ENCODE results near the gene HTR3C. TPM values are rescaled to one million over a fixed set of nuclear protein-coding genes. Genes with fewer than 3 reads are reported as not detected.
A peak's percentile ranks its signal among the peaks of the same experiment; 100 is the strongest.
"Not testable (repeated sequence)": the region's sequence is repeated elsewhere in the genome, so short reads cannot be mapped to it uniquely, and the experiment has no call there.

Gene HTR3C
- polyA plus RNA-seq, 1 of the 3 experiments (the other 2 are of a cell fraction), result not detected

DNA sequence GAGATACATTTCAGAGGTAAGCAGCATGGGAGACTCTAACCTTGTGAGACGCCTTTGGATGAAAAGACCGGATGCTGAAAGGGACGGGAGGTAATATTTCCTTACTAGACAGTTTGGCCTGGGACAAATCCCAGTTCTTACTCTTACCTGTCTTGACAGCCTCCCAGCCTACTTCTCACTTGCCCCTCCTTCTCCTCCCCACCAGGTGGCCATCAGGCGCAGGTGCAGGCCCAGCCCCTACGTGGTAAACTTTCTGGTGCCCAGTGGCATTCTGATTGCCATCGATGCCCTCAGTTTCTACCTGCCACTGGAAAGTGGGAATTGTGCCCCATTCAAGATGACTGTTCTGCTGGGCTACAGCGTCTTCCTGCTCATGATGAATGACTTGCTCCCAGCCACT, 15.0 kb upstream of the HTR3C start (continued):
- TF ChIP-seq, protein P1, sequence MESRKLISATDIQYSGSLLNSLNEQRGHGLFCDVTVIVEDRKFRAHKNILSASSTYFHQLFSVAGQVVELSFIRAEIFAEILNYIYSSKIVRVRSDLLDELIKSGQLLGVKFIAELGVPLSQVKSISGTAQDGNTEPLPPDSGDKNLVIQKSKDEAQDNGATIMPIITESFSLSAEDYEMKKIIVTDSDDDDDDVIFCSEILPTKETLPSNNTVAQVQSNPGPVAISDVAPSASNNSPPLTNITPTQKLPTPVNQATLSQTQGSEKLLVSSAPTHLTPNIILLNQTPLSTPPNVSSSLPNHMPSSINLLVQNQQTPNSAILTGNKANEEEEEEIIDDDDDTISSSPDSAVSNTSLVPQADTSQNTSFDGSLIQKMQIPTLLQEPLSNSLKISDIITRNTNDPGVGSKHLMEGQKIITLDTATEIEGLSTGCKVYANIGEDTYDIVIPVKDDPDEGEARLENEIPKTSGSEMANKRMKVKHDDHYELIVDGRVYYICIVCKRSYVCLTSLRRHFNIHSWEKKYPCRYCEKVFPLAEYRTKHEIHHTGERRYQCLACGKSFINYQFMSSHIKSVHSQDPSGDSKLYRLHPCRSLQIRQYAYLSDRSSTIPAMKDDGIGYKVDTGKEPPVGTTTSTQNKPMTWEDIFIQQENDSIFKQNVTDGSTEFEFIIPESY (IDR thresholded peaks at IDR 0.05; ENCODE audit: borderline replicate concordance, low read depth), result no peak

DNA sequence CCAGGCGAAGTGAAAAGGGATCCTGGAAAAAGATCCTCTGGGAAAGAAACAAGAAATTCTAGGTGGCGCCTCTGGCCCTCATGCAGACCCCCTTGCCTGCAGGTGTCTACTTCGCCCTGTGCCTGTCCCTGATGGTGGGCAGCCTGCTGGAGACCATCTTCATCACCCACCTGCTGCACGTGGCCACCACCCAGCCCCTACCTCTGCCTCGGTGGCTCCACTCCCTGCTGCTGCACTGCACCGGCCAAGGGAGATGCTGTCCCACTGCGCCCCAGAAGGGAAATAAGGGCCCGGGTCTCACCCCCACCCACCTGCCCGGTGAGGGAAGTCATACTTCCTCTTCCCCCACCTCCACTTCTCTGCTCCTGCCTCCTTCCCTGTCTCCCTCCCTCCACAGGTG, 14.5 kb upstream of the HTR3C start:
- H3K9ac ChIP-seq; CTCF ChIA-PET; H3K79me2 ChIP-seq (ENCODE audit: insufficient read depth); H3K9me2 ChIP-seq; H3K27me3 ChIP-seq (ENCODE audit: insufficient read depth); H3K4me3 ChIP-seq (ENCODE audit: low read depth in 2 of 2, low read length in 1 of 2); DNase-seq; H3K4me2 ChIP-seq; H3K4me1 ChIP-seq (ENCODE audit: control insufficient read depth in 1 of 2, insufficient read depth in 2 of 2, low read depth in 1 of 2, low read length in 1 of 2); H3K27ac ChIP-seq (ENCODE audit: low read depth in 2 of 2, low read length in 1 of 2); H3F3A ChIP-seq (replicated peaks; ENCODE audit: insufficient read depth); H4K20me1 ChIP-seq (ENCODE audit: insufficient read depth); H2AFZ ChIP-seq (ENCODE audit: low read depth); H3K36me3 ChIP-seq (replicated peaks in 1 of 2; ENCODE audit: control insufficient read depth in 1 of 2, insufficient read depth in 2 of 2, low read length in 1 of 2); H3K9me3 ChIP-seq; POLR2A ChIA-PET: not testable (repeated sequence)
- WGBS (ENCODE audit: low lambda C conversion rate), result 79% methylated on average over 5 of the region's 9 CpGs

DNA sequence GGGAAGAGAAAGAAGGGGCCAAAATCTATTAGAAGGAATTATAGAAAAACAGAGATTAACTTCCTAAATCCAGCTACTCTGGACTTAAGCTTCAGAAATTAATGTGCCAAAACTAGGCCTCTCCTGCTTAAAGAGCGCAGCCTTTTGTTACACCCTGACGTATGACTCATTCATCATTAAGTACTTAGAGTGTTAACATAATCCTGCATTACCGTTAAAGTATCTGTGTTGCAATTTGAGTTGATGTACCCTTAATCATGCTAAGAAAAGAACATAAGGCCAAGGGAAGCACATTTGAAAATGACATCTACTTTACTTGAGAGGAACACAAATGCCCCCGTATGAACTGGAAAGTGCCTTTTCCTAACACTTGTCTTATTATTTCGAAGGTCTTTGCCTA, 13.4 kb upstream of the HTR3C start:
- POLR2A ChIA-PET, result no interaction called here
- no peak overlapping the region for H3K4me3 ChIP-seq (ENCODE audit: low read depth in 2 of 2, low read length in 1 of 2)
- no peak for TF ChIP-seq GABPA (IDR thresholded peaks at IDR 0.05; ENCODE audit: low read depth)
- TF ChIP-seq TCF12 (IDR thresholded peaks at IDR 0.05), result no peak
- 73% methylated on average over 5 of the region's 5 CpGs for WGBS (ENCODE audit: low lambda C conversion rate)
- no peaks in the 10 kb centered on the region for H3K9me3 ChIP-seq
- H3K9ac ChIP-seq, result no peak overlapping the region
- H2AFZ ChIP-seq (ENCODE audit: low read depth), result no peak overlapping the region
- H3F3A ChIP-seq (replicated peaks; ENCODE audit: insufficient read depth), result no peaks in the 10 kb centered on the region
- H3K9me2 ChIP-seq, result no peaks in the 10 kb centered on the region
- no peak for DNase-seq
- no peaks in the 10 kb centered on the region for H3K79me2 ChIP-seq (ENCODE audit: insufficient read depth)
- H3K4me1 ChIP-seq (ENCODE audit: control insufficient read depth in 1 of 2, insufficient read depth in 2 of 2, low read depth in 1 of 2, low read length in 1 of 2), result peaks cover 0 to 2% of the 10 kb centered on the region in 2 experiments; a peak in 2 of 4 replicates
- no peaks in the 10 kb centered on the region for H4K20me1 ChIP-seq (ENCODE audit: insufficient read depth)
- H3K4me2 ChIP-seq, result no peak overlapping the region
- H3K27me3 ChIP-seq (ENCODE audit: insufficient read depth), result no peaks in the 10 kb centered on the region
- CTCF ChIA-PET, result interaction anchor here (0.9 to 1.3 kb wide), 2 partner anchors 9 to 144 kb away, joined by 3 to 5 read pairs; no protein-coding TSS in a partner anchor
- H3K36me3 ChIP-seq (replicated peaks in 1 of 2; ENCODE audit: control insufficient read depth in 1 of 2, insufficient read depth in 2 of 2, low read length in 1 of 2), result no peaks in the 10 kb centered on the region
- no peak overlapping the region for H3K27ac ChIP-seq (ENCODE audit: low read depth in 2 of 2, low read length in 1 of 2)

DNA sequence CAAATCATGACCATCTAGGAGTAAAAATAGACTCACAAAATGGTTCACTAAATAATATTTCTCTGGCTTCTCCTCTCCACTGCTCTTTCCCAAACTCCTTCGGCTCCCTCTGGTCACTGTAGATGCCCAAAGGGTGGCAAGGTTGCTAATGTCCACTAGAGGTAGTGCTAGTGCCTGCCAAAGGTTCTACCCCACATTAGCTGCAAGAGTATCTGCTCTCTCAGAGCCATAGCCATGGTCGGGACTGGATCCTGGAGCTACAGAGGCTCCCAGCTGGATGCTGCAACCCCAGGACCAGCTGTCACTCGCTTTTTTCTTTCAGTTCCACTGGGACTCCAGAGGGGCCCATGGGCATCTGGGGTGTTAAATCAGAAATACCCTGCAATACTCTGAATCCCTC, 12.8 kb upstream of the HTR3C start:
- DNase-seq, result peak; percentile 39
- WGBS (ENCODE audit: low lambda C conversion rate), result 48% methylated on average over 3 of the region's 3 CpGs

More for the DNA sequence above, 12.8 kb upstream of the HTR3C start:
- Histone ChIP-seq H3K79me2 (ENCODE audit: insufficient read depth) (no peaks in the 10 kb centered on the region), H3K36me3 (replicated peaks in 1 of 2; ENCODE audit: control insufficient read depth in 1 of 2, insufficient read depth in 2 of 2, low read length in 1 of 2) (no peaks in the 10 kb centered on the region), H3K4me1 (ENCODE audit: control insufficient read depth in 1 of 2, insufficient read depth in 2 of 2, low read depth in 1 of 2, low read length in 1 of 2) (peaks cover 0 to 2% of the 10 kb centered on the region in 2 experiments; a peak in 2 of 4 replicates), H3K4me2 (no peak overlapping the region), H4K20me1 (ENCODE audit: insufficient read depth) (no peaks in the 10 kb centered on the region), H3K9me3 (no peaks in the 10 kb centered on the region), H3K9me2 (no peaks in the 10 kb centered on the region), H3F3A (replicated peaks; ENCODE audit: insufficient read depth) (no peaks in the 10 kb centered on the region), H3K4me3 (ENCODE audit: low read depth in 2 of 2, low read length in 1 of 2) (no peak overlapping the region), H3K27ac (ENCODE audit: low read depth in 2 of 2, low read length in 1 of 2) (no peak overlapping the region), H3K9ac (no peak overlapping the region), H3K27me3 (ENCODE audit: insufficient read depth) (no peaks in the 10 kb centered on the region), H2AFZ (ENCODE audit: low read depth) (no peak overlapping the region)
- TF ChIP-seq EP300 (IDR thresholded peaks at IDR 0.05; ENCODE audit: borderline replicate concordance in 1 of 2, low read depth in 1 of 2, low read length in 1 of 2), result no peak
- TF ChIP-seq SMC3 (IDR thresholded peaks at IDR 0.05; ENCODE audit: low read depth, low read length), result peak; percentile 33
- TF ChIP-seq RAD21 (IDR thresholded peaks at IDR 0.05; ENCODE audit: low read length), result peak; percentile 47
- TF ChIP-seq, protein P2, sequence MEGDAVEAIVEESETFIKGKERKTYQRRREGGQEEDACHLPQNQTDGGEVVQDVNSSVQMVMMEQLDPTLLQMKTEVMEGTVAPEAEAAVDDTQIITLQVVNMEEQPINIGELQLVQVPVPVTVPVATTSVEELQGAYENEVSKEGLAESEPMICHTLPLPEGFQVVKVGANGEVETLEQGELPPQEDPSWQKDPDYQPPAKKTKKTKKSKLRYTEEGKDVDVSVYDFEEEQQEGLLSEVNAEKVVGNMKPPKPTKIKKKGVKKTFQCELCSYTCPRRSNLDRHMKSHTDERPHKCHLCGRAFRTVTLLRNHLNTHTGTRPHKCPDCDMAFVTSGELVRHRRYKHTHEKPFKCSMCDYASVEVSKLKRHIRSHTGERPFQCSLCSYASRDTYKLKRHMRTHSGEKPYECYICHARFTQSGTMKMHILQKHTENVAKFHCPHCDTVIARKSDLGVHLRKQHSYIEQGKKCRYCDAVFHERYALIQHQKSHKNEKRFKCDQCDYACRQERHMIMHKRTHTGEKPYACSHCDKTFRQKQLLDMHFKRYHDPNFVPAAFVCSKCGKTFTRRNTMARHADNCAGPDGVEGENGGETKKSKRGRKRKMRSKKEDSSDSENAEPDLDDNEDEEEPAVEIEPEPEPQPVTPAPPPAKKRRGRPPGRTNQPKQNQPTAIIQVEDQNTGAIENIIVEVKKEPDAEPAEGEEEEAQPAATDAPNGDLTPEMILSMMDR (IDR thresholded peaks at IDR 0.05), result peak; percentile 35; the same call in 1 of the 2 replicates
- POLR2A ChIA-PET, result no interaction called here
- CTCF ChIA-PET, result interaction anchor here (0.9 to 1.3 kb wide), 2 partner anchors 10 to 144 kb away, joined by 3 to 5 read pairs; no protein-coding TSS in a partner anchor
